Liver (tissue), 9 donors: Measurements from ENCODE around the gene RNF4. TPM values are rescaled to one million over a fixed set of nuclear protein-coding genes. Genes with fewer than 3 reads are reported as not detected.

Experiments
- DNase-seq: peaks from one replicate; pipeline ENCODE4 v3.0.0-alpha.2; 2017; ENCODE audit warnings: low spot score
- H3K27ac ChIP-seq, 2 donors: one replicate each; pipeline ENCODE4 v1.7.0; 2013; ENCODE audit warnings: inconsistent platforms in 2 of 2, low read length in 2 of 2, control low read depth in 1 of 2, low read depth in 1 of 2, mild to moderate bottlenecking in 1 of 2
- H3K27me3 ChIP-seq, 4 donors: one replicate each; pipeline versions ENCODE4 v1.6.1 to v1.7.0; 2013; ENCODE audit warnings: low read length in 3 of 4, inconsistent platforms in 1 of 4, mild to moderate bottlenecking in 1 of 4, moderate library complexity in 1 of 4; ENCODE audit not compliant: control insufficient read depth in 4 of 4, insufficient read depth in 4 of 4
- H3K36me3 ChIP-seq, 4 donors: one replicate each; pipeline versions ENCODE4 v1.6.1 to v1.7.0; 2013; ENCODE audit warnings: low read length in 3 of 4, mild to moderate bottlenecking in 3 of 4, low read depth in 1 of 4, moderate library complexity in 1 of 4; ENCODE audit not compliant: control insufficient read depth in 4 of 4, insufficient read depth in 3 of 4
- H3K4me1 ChIP-seq, 4 donors: one replicate each; pipeline versions ENCODE4 v1.6.1 to v1.7.0; 2013; ENCODE audit warnings: low read length in 3 of 4, mild to moderate bottlenecking in 3 of 4, moderate library complexity in 1 of 4; ENCODE audit not compliant: control insufficient read depth in 4 of 4, insufficient read depth in 4 of 4
- H3K4me3 ChIP-seq, 3 donors: one replicate each; pipeline versions ENCODE4 v1.6.1 to v1.7.0; 2013; ENCODE audit warnings: low read length in 3 of 3, control low read depth in 1 of 3, low read depth in 1 of 3, mild to moderate bottlenecking in 1 of 3
- H3K9ac ChIP-seq, 2 donors: one replicate each; pipeline ENCODE4 v1.7.0; 2013; ENCODE audit warnings: low read length in 2 of 2, mild to moderate bottlenecking in 2 of 2, moderate library complexity in 2 of 2, control low read depth in 1 of 2, low read depth in 1 of 2
- H3K9me3 ChIP-seq, 4 donors: one replicate each; pipeline versions ENCODE4 v1.6.1 to v1.7.0; 2013; ENCODE audit warnings: low read length in 3 of 4; ENCODE audit not compliant: control insufficient read depth in 4 of 4
- ATF3 ChIP-seq: IDR thresholded peaks from 2 replicates; pipeline ENCODE4 v1.6.1; 2016; ENCODE audit warnings: antibody characterized with exemption
- CTCF ChIP-seq: fragments of 150-350 bp; IDR thresholded peaks from 2 replicates; pipeline ENCODE4 v1.5.1; 2017; ENCODE audit warnings: improper control_type of control experiment, low read depth, low read length; ENCODE audit not compliant: missing input control
- EGR1 ChIP-seq, 2 donors: IDR thresholded peaks; 2 replicates each; pipeline ENCODE4 v1.6.1; 2016 to 2018; ENCODE audit warnings: antibody characterized with exemption in 2 of 2, low read depth in 2 of 2
- FOXA1 ChIP-seq: IDR thresholded peaks from 2 replicates; pipeline ENCODE4 v1.6.1; 2016; ENCODE audit warnings: antibody characterized with exemption
- FOXA2 ChIP-seq: IDR thresholded peaks from 2 replicates; pipeline ENCODE4 v1.6.1; 2016; ENCODE audit warnings: antibody characterized with exemption
- GABPA ChIP-seq, 2 donors: IDR thresholded peaks in 1 of 2; conservative IDR thresholded peaks in 1 of 2; 2 replicates each; pipeline ENCODE4 v1.6.1; 2016; ENCODE audit warnings: antibody characterized with exemption in 2 of 2, mild to moderate bottlenecking in 1 of 2, moderate library complexity in 1 of 2
- HNF4A ChIP-seq, 2 donors: conservative IDR thresholded peaks; 2 replicates each; pipeline ENCODE4 v1.6.1; 2016; ENCODE audit warnings: antibody characterized with exemption in 2 of 2, mild to moderate bottlenecking in 2 of 2
- HNF4G ChIP-seq: IDR thresholded peaks from 2 replicates; pipeline ENCODE4 v1.6.1; 2016; ENCODE audit warnings: antibody characterized with exemption
- JUND ChIP-seq, 2 donors: IDR thresholded peaks; 2 replicates each; pipeline ENCODE4 v1.6.1; 2016; ENCODE audit warnings: antibody characterized with exemption in 2 of 2
- MAX ChIP-seq: IDR thresholded peaks from 2 replicates; pipeline ENCODE4 v1.6.1; 2016; ENCODE audit warnings: antibody characterized with exemption
- NR2F2 ChIP-seq: IDR thresholded peaks from 2 replicates; pipeline ENCODE4 v1.6.1; 2016; ENCODE audit warnings: antibody characterized with exemption
- RAD21 ChIP-seq, 2 donors: IDR thresholded peaks; 2 replicates each; pipeline ENCODE4 v1.6.1; 2016; ENCODE audit warnings: antibody characterized with exemption in 2 of 2, mild to moderate bottlenecking in 2 of 2
- REST ChIP-seq: IDR thresholded peaks from 2 replicates; pipeline ENCODE4 v1.6.1; 2016; ENCODE audit warnings: antibody characterized with exemption, mild to moderate bottlenecking
- RXRA ChIP-seq, 2 donors: IDR thresholded peaks; 2 replicates each; pipeline ENCODE4 v1.6.1; 2017 to 2018; ENCODE audit warnings: antibody characterized with exemption in 2 of 2, mild to moderate bottlenecking in 1 of 2
- SP1 ChIP-seq: IDR thresholded peaks from 2 replicates; pipeline ENCODE4 v1.6.1; 2018; ENCODE audit warnings: antibody characterized with exemption, mild to moderate bottlenecking
- YY1 ChIP-seq: IDR thresholded peaks from 2 replicates; pipeline ENCODE4 v1.6.1; 2016; ENCODE audit warnings: antibody characterized with exemption, mild to moderate bottlenecking
- ZBTB33 ChIP-seq: IDR thresholded peaks from 2 replicates; pipeline ENCODE4 v1.6.1; 2016; ENCODE audit warnings: antibody characterized with exemption
- WGBS: extraction: QIAGEN DNeasy Blood & Tissue Kit; methylation state at CpG from one replicate; pipeline ENCODE4 v1.1.7; 2013; 5-methylcytosine and 5-hydroxymethylcytosine counted together
- polyA plus RNA-seq, 2 donors: library from polyadenylated mRNA; stranded (reverse) in 1 of 2; unstranded in 1 of 2; fragments of 200-250 nt in 1 of 2; fragments of >200 nt in 1 of 2; fragmentation: Nextera tagmentation in 1 of 2; extraction: Ambion mirVana in 1 of 2; gene quantifications; one replicate each; pipeline versions ENCODE4 v1.2.1 to v1.2.3, GENCODE V29; 2013 to 2015
- total RNA-seq, 2 donors: library from RNA; depleted of rRNA; stranded (reverse); fragments of >200 nt; gene quantifications; one replicate each; pipeline ENCODE4 v1.2.3, GENCODE V29; 2014
- donor health status: healthy.
- donor health status: healthy.
- donor health status: healthy.
- donor health status: healthy.
- donor health status: healthy.

Gene RNF4
- total and polyA plus RNA-seq, 4 donors, result 13.0 to 31.0 (median 17.2) TPM

GRCh38 chr4:2450394-2451035 is 18.4 kb upstream of the RNF4 start:
- Histone ChIP-seq H3K4me3 (no peak overlapping the region), H3K4me1 (no peaks in the 10 kb centered on the region), H3K9me3 (no peaks in the 10 kb centered on the region), H3K9ac (no peak overlapping the region), H3K27ac (no peak overlapping the region), H3K36me3 (no peaks in the 10 kb centered on the region), H3K27me3 (no peaks in the 10 kb centered on the region)
- WGBS, result 93% methylated on average over 16 of the region's 16 CpGs
- TF ChIP-seq YY1 (no peak), SP1 (no peak), FOXA2 (no peak), JUND (IDR thresholded peaks at IDR 0.05) (no peak), RXRA (IDR thresholded peaks at IDR 0.05) (no peak), EGR1 (IDR thresholded peaks at IDR 0.05; ENCODE audit: low read depth in 2 of 2) (no peak), CTCF (no peak), HNF4A (conservative IDR thresholded peaks at IDR 0.05) (no peak), MAX (no peak), HNF4G (no peak), REST (no peak), FOXA1 (no peak), ATF3 (no peak), NR2F2 (no peak), GABPA (IDR thresholded peaks at IDR 0.05 in 1 of 2, conservative IDR thresholded peaks at IDR 0.05 in 1 of 2) (no peak), ZBTB33 (no peak), RAD21 (IDR thresholded peaks at IDR 0.05) (no peak)
- DNase-seq, result no peak
